HCT116 (cell line): ENCODE results near the gene TERT. TPM values are rescaled to one million over a fixed set of nuclear protein-coding genes. Genes with fewer than 3 reads are reported as not detected.

Source experiments
- ATAC-seq: fragments of 200-7000 bp; cut with Tn5 transposase; 2 replicates; pipeline ENCODE4 v1.9.1; 2020; ENCODE audit warnings: mild to moderate bottlenecking, moderate library complexity
- BruUV-seq: library from RNA; stranded (reverse); fragments of 400-500 nt; replicated peaks from 2 replicates; lab custom pipeline; 2021; lab: Mats Ljungman, UMichigan
- CTCF ChIA-PET: fragments of 300-600 bp; sonication (Branson Sonifier 250); formaldehyde crosslinking; loops from one replicate; lab custom pipeline; 2021; ENCODE audit warnings: antibody characterized with exemption; lab: Charles Lee
- POLR2A ChIA-PET: fragments of 300-600, 350-600 bp; sonication (Branson Sonifier 250); formaldehyde crosslinking; loops from one replicate; lab custom pipeline; 2021; ENCODE audit warnings: antibody characterized with exemption; lab: Charles Lee
- RAD21 ChIA-PET, 2 experiments: fragments of 300-600 bp; sonication (Branson Sonifier 250); formaldehyde crosslinking; loops; one replicate each; lab custom pipeline; 2023; ENCODE audit warnings: low total read pairs in 2 of 2; ENCODE audit not compliant: uncharacterized antibody in 2 of 2, unreplicated experiment in 2 of 2, low non-redundant PET in 1 of 2; lab: Charles Lee
- DNase-seq: peaks from one replicate; pipeline ENCODE4 v3.0.0-alpha.2; 2010; ENCODE audit warnings: low read depth, low spot score
- H2AFZ ChIP-seq: fragments of 200-600 bp; shearing (Covaris generic), sonication (generic); 2 replicates; pipeline ENCODE4 v1.6.1; 2017; ENCODE audit warnings: low read depth, mixed run types, mixed read lengths, antibody characterized with exemption, low read length; ENCODE audit not compliant: poor library complexity, severe bottlenecking
- H3K27ac ChIP-seq: 2 replicates; pipeline ENCODE4 v1.5.1; 2012; ENCODE audit warnings: low read depth, low read length
- H3K27me3 ChIP-seq: fragments of 200-600 bp; sonication (generic); 2 replicates; pipeline ENCODE4 v1.6.1; 2016; ENCODE audit warnings: mixed run types, low read length, mixed read lengths; ENCODE audit not compliant: insufficient read depth
- H3K36me3 ChIP-seq, 2 experiments: fragments of 200-500 bp in 1 of 2; fragments of 200-600 bp in 1 of 2; sonication (Bioruptor generic) in 1 of 2; sonication (generic) in 1 of 2; 2 replicates each; pipeline versions ENCODE4 v1.5.1 to v1.6.1; 2014 to 2016; ENCODE audit warnings: low read length in 2 of 2, inconsistent platforms in 1 of 2, mixed read lengths in 1 of 2, mixed run types in 1 of 2; ENCODE audit not compliant: insufficient read depth in 2 of 2, control insufficient read depth in 1 of 2
- H3K4me1 ChIP-seq, 2 experiments: fragments of 200-600 bp in 1 of 2; sonication (generic) in 1 of 2; 2 replicates each; pipeline versions ENCODE4 v1.5.1 to v1.6.1; 2012 to 2017; ENCODE audit warnings: low read length in 2 of 2, inconsistent platforms in 1 of 2, mild to moderate bottlenecking in 1 of 2, mixed read lengths in 1 of 2, mixed run types in 1 of 2, moderate library complexity in 1 of 2; ENCODE audit not compliant: insufficient read depth in 2 of 2, control insufficient read depth in 1 of 2
- H3K4me2 ChIP-seq: fragments of 200-600 bp; sonication (generic); 2 replicates; pipeline ENCODE4 v1.6.1; 2017; ENCODE audit warnings: mixed run types, low read length, mixed read lengths
- H3K4me3 ChIP-seq, 2 experiments: fragments of 200-600 bp in 1 of 2; sonication (generic) in 1 of 2; replicated peaks in 1 of 2; 2 replicates each; pipeline ENCODE4 v1.5.1; 2011 to 2016; ENCODE audit warnings: low read length in 2 of 2, control low read depth in 1 of 2, low read depth in 1 of 2, mild to moderate bottlenecking in 1 of 2, mixed read lengths in 1 of 2, mixed run types in 1 of 2
- H3K79me2 ChIP-seq: fragments of 200-600 bp; sonication (generic); 2 replicates; pipeline ENCODE4 v1.6.1; 2017; ENCODE audit warnings: mild to moderate bottlenecking, mixed run types, low read length, moderate library complexity, mixed read lengths; ENCODE audit not compliant: insufficient read depth
- H3K9ac ChIP-seq: fragments of 200-600 bp; sonication (generic); 2 replicates; pipeline ENCODE4 v1.6.1; 2016; ENCODE audit warnings: low read length, mixed read lengths
- H3K9me2 ChIP-seq: fragments of 200-600 bp; sonication (generic), shearing (Covaris generic); 2 replicates; pipeline ENCODE4 v1.6.1; 2017; ENCODE audit warnings: mixed run types, mild to moderate bottlenecking, moderate library complexity; ENCODE audit not compliant: insufficient read depth
- H3K9me3 ChIP-seq, 2 experiments: fragments of 200-500 bp in 1 of 2; fragments of 200-600 bp in 1 of 2; sonication (Bioruptor generic) in 1 of 2; sonication (generic) in 1 of 2; 2 replicates each; pipeline ENCODE4 v1.6.1; 2014 to 2017; ENCODE audit warnings: low read length in 2 of 2, mixed read lengths in 2 of 2, inconsistent platforms in 1 of 2, low read depth in 1 of 2, mild to moderate bottlenecking in 1 of 2, mixed run types in 1 of 2, moderate library complexity in 1 of 2; ENCODE audit not compliant: control insufficient read depth in 1 of 2, insufficient read depth in 1 of 2
- H4K20me1 ChIP-seq: fragments of 200-600 bp; sonication (generic), shearing (Covaris generic); 2 replicates; pipeline ENCODE4 v1.6.1; 2017; ENCODE audit warnings: mixed run types, mild to moderate bottlenecking, moderate library complexity; ENCODE audit not compliant: insufficient read depth
- EGR1 ChIP-seq: IDR thresholded peaks from 2 replicates; pipeline ENCODE4 v1.6.1; 2012; ENCODE audit warnings: low read depth
- EZH2 ChIP-seq: fragments of 200-600 bp; sonication (generic); IDR thresholded peaks from 2 replicates; pipeline ENCODE4 v1.6.1; 2017; ENCODE audit warnings: antibody characterized with exemption, mixed run types
- FOSL1 ChIP-seq: IDR thresholded peaks from 2 replicates; pipeline ENCODE4 v1.6.1; 2012; ENCODE audit warnings: low read depth
- MAX ChIP-seq: IDR thresholded peaks from 2 replicates; pipeline ENCODE4 v1.6.1; 2012
- SIN3A ChIP-seq: IDR thresholded peaks from 2 replicates; pipeline ENCODE4 v1.6.1; 2012; ENCODE audit warnings: low read depth
- SP1 ChIP-seq: IDR thresholded peaks from 2 replicates; pipeline ENCODE4 v1.6.1; 2012; ENCODE audit warnings: low read depth
- intact Hi-C: fragments of 100-400 bp; cut with micrococcal nuclease; formaldehyde crosslinking; loops from 2 replicates; pipeline ENCODE4 v1.10.0; 2022
- total RNA-seq: library from RNA; stranded (reverse); gene quantifications from one replicate; pipeline ENCODE4 v1.2.1, GENCODE V29; 2021; ENCODE audit not compliant: unreplicated experiment
- TF ChIP-seq, protein P1 (sequence below): IDR thresholded peaks from 2 replicates; pipeline ENCODE4 v1.6.1; 2012; ENCODE audit warnings: low read depth
- TF ChIP-seq, protein P2 (sequence below): IDR thresholded peaks from 2 replicates; pipeline ENCODE4 v1.6.1; 2011; ENCODE audit warnings: mild to moderate bottlenecking, low read length, moderate library complexity; ENCODE audit not compliant: insufficient replicate concordance; ENCODE audit errors: extremely low read depth

TERT gene
- total RNA-seq, 1 experiment from 2014 or later, result 6.9 TPM

GRCh38 chr5:1223278-1223670 is 71.6 kb downstream of the TERT start (continued):
- TF ChIP-seq, protein P1, sequence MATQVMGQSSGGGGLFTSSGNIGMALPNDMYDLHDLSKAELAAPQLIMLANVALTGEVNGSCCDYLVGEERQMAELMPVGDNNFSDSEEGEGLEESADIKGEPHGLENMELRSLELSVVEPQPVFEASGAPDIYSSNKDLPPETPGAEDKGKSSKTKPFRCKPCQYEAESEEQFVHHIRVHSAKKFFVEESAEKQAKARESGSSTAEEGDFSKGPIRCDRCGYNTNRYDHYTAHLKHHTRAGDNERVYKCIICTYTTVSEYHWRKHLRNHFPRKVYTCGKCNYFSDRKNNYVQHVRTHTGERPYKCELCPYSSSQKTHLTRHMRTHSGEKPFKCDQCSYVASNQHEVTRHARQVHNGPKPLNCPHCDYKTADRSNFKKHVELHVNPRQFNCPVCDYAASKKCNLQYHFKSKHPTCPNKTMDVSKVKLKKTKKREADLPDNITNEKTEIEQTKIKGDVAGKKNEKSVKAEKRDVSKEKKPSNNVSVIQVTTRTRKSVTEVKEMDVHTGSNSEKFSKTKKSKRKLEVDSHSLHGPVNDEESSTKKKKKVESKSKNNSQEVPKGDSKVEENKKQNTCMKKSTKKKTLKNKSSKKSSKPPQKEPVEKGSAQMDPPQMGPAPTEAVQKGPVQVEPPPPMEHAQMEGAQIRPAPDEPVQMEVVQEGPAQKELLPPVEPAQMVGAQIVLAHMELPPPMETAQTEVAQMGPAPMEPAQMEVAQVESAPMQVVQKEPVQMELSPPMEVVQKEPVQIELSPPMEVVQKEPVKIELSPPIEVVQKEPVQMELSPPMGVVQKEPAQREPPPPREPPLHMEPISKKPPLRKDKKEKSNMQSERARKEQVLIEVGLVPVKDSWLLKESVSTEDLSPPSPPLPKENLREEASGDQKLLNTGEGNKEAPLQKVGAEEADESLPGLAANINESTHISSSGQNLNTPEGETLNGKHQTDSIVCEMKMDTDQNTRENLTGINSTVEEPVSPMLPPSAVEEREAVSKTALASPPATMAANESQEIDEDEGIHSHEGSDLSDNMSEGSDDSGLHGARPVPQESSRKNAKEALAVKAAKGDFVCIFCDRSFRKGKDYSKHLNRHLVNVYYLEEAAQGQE, result no peak
- TF ChIP-seq EZH2 (no peak), EGR1 (no peak), SP1 (no peak), MAX (no peak), FOSL1 (no peak)
- TF ChIP-seq, all 23 proteins: peak for 0

GRCh38 chr5:1222621-1223277 is 72.1 kb downstream of the TERT start:
- intact Hi-C loops, result no loop called here
- H3K4me3 ChIP-seq, result no peak overlapping the region

More at GRCh38 chr5:1222621-1223277, 72.1 kb downstream of the TERT start:
- Histone ChIP-seq H4K20me1 (no peaks in the 10 kb centered on the region), H3K9me3 (no peaks in the 10 kb centered on the region), H3K4me1 (peaks cover under 1 to 3% of the 10 kb centered on the region in 2 experiments; a peak in 2 of 4 replicates), H3K36me3 (no peaks in the 10 kb centered on the region), H2AFZ (no peak overlapping the region), H3K79me2 (no peaks in the 10 kb centered on the region), H3K27me3 (no peaks in the 10 kb centered on the region), H3K27ac (no peak overlapping the region), H3K9me2 (no peaks in the 10 kb centered on the region), H3K9ac (no peak overlapping the region), H3K4me2 (no peak overlapping the region)
- ChIA-PET POLR2A (no interaction called here), RAD21 (no interaction called here), CTCF (no interaction called here)
- TF ChIP-seq MAX (no peak), SIN3A (no peak)
- TF ChIP-seq, protein P2, sequence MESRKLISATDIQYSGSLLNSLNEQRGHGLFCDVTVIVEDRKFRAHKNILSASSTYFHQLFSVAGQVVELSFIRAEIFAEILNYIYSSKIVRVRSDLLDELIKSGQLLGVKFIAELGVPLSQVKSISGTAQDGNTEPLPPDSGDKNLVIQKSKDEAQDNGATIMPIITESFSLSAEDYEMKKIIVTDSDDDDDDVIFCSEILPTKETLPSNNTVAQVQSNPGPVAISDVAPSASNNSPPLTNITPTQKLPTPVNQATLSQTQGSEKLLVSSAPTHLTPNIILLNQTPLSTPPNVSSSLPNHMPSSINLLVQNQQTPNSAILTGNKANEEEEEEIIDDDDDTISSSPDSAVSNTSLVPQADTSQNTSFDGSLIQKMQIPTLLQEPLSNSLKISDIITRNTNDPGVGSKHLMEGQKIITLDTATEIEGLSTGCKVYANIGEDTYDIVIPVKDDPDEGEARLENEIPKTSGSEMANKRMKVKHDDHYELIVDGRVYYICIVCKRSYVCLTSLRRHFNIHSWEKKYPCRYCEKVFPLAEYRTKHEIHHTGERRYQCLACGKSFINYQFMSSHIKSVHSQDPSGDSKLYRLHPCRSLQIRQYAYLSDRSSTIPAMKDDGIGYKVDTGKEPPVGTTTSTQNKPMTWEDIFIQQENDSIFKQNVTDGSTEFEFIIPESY, result no peak
- no peak for DNase-seq
- ATAC-seq, result no peak
- BruUV-seq, result no TSS peak
